SU-DHL-6 (cell line): ENCODE results near the gene PHACTR1.

Experiments
- CTCF ChIP-seq: fragments of 200-600 bp; sonication (generic); IDR thresholded peaks from one replicate; pipeline ENCODE4 v1.5.1; 2017; ENCODE audit warnings: antibody characterized with exemption, mild to moderate bottlenecking, low read length, moderate library complexity; ENCODE audit not compliant: insufficient read depth, poor library complexity, severe bottlenecking
- EZH2phosphoT487 ChIP-seq: fragments of 200-600 bp; sonication (generic), shearing (Covaris generic); conservative IDR thresholded peaks from 2 replicates; pipeline ENCODE4 v1.6.1; 2018; ENCODE audit warnings: mild to moderate bottlenecking, antibody characterized with exemption, low read length, moderate library complexity, mixed read lengths

- TF ChIP-seq CTCF (no peak), EZH2phosphoT487 (no peak)
Observed at GRCh38 chr6:13091192-13091591, 374.6 kb downstream of the PHACTR1 start.
